NCI-H345 treated with DMSO at 0.1 percent for 48 hours (cell line): ENCODE results near the gene POLD4.

ENCODE experiments used
- DNase-seq: peaks from one replicate; lab custom pipeline; 2025; ENCODE audit not compliant: unreplicated experiment; lab: John Stamatoyannopoulos, UW

Gene POLD4

GRCh38 chr11:67303132-67303834 is 50.1 kb downstream of the POLD4 start, which contains the start of gene SSH3:
SSH3 (plus strand) TSS chr11:67303530; CDS start chr11:67303626, 96 bp downstream.
- peak; percentile 49 for DNase-seq

DNA sequence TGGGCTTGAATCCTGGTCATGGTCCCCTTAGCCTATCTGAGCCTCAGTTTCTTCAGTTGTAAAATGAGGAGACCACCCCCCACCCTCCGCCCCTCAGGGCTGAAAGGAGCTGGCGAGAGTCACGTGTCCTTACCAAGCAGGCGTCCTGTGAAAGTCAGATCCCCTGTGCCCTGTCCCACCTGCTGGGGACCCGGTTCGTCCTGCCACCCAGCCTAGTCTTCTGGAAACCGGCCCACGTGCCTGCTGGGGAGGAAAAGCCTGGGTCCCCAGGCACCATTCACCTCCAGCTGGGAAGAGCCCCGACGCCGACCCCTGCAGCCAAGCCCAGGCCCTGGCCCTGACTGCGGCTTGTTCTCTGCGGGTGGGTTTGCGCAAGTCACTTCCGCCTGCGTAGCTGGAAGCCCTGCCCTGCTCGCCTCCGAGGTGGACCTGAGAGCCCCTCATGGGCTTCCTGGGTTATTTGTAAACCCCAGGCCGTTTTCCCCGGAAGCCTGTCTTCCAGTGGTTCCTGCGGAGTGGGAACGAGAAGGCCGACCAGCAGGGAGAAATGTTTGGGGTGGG is 50.7 kb downstream of the POLD4 start:
- DNase-seq: peak; percentile 8

DNA sequence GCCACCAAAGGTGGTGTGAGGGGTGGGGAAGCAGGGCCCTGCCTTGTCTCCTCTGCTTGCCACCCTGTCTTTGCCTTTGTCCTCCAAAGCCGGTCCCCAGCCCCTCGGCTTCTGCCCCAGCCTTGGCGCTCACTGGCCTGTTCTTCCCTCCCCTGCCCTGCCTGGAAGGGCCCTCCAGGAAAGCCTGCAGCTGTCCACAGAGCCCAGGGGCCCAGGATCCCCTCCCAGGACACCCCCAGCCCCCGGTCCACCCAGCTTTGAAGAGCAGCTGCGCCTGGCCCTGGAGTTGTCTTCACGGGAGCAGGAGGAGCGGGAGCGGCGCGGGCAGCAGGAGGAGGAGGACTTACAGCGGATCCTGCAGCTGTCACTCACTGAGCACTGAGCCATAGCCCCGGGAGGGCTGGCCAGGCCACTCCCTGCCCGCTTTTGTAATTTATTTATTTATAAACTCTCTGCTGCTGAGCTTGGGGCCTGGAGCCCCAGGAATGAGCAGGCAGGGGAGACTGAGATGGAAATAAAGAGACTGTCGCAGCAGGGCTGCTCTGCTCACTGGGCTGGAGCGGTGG is 51.3 kb downstream of the POLD4 start:
- peak; percentile 65 for DNase-seq

- no peak for DNase-seq
Observed at GRCh38 chr11:67301313-67301921, 51.9 kb downstream of the POLD4 start.
